GM10248 (cell line): Measurements from ENCODE around the gene SHMT1.
"Not testable (repeated sequence)": the region's sequence is repeated elsewhere in the genome, so short reads cannot be mapped to it uniquely, and the experiment has no call there.

Experiments used
- CTCF ChIA-PET: fragments of 300-600 bp; sonication (Branson Sonifier 250); formaldehyde crosslinking; extraction: SDS; loops from one replicate; lab custom pipeline; 2021; ENCODE audit warnings: antibody characterized with exemption; lab: Yijun Ruan, JAX
- POLR2A ChIA-PET: fragments of 350-650 bp; sonication (Branson Sonifier 250); formaldehyde crosslinking; extraction: SDS; loops from one replicate; lab custom pipeline; 2020; ENCODE audit warnings: antibody characterized with exemption; lab: Yijun Ruan, JAX
- DNase-seq: peaks from one replicate; pipeline ENCODE4 v3.0.0; 2012; ENCODE audit errors: extremely low spot score
- TF ChIP-seq, protein P1 (sequence below): IDR thresholded peaks from 2 replicates; pipeline ENCODE4 v1.5.1; 2012; ENCODE audit warnings: mild to moderate bottlenecking, low read depth; ENCODE audit errors: extremely low read depth, missing control alignments, control extremely low read depth

The SHMT1 gene

DNA sequence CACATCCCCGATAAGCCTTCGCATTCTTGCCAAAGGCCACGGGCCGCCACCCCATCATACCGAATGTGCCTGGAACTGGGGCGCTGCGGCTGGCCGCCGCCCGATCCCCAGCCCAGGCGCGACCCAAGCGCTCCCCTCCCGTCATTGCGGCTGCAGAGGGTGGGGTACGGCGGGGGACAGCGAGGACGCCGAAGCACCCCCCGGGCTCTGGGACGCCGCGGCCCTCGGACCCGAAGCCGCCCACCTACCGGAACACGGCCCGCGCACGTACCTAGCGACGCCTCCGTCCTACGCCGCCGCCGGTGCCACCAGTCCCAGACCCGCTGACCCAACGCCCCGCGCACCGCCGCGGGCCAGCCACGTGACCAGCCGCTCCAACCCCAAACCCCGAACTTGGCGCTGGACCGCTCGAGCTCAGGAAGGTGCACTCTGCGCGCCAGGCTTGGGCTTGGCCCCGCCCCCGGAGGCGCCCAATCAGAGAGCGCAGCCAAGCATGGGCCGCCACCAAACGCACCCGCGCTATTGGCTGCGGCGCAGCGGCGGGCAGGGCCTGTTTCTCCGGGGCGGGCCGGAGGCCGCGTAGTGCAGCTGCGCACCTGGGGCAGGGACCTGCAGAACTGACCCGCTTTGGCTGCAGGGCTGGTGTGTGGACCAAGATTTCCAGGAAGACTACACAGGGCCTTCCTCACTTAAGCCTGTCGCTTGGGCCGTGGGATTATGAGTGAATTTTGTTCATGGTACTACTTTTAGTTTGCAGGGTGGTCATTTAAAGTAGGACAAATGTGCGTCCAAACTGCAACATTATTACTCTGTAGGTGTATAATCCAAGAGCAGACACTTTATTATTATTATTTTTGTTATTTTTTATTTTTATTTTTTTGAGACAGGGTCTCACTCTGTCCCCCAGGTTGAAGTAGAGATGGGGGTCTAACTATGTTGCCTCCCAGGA, at the start of gene SHMT1:
TSS of gene SHMT1 (minus strand) at position 450 of the 949 bp plus-strand sequence. CDS start 7,569 bp downstream, outside the sequence.
- peak; percentile 98 for DNase-seq
- POLR2A ChIA-PET, result no interaction called here
- TF ChIP-seq, protein P1, sequence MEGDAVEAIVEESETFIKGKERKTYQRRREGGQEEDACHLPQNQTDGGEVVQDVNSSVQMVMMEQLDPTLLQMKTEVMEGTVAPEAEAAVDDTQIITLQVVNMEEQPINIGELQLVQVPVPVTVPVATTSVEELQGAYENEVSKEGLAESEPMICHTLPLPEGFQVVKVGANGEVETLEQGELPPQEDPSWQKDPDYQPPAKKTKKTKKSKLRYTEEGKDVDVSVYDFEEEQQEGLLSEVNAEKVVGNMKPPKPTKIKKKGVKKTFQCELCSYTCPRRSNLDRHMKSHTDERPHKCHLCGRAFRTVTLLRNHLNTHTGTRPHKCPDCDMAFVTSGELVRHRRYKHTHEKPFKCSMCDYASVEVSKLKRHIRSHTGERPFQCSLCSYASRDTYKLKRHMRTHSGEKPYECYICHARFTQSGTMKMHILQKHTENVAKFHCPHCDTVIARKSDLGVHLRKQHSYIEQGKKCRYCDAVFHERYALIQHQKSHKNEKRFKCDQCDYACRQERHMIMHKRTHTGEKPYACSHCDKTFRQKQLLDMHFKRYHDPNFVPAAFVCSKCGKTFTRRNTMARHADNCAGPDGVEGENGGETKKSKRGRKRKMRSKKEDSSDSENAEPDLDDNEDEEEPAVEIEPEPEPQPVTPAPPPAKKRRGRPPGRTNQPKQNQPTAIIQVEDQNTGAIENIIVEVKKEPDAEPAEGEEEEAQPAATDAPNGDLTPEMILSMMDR, result no peak
- CTCF ChIA-PET, result interaction anchor here (1.1 to 2.6 kb wide), 2 partner anchors 15 to 43 kb away, joined by 3 to 7 read pairs; no protein-coding TSS in a partner anchor

- CTCF ChIA-PET, POLR2A ChIA-PET, DNase-seq: not testable (repeated sequence)
Measured at GRCh38 chr17:18412001-18412538, 48.7 kb upstream of the SHMT1 start.

GRCh38 chr17:18411377-18411864, 48.1 kb upstream of the SHMT1 start:
- CTCF ChIA-PET, POLR2A ChIA-PET, DNase-seq: not testable (repeated sequence)

DNA sequence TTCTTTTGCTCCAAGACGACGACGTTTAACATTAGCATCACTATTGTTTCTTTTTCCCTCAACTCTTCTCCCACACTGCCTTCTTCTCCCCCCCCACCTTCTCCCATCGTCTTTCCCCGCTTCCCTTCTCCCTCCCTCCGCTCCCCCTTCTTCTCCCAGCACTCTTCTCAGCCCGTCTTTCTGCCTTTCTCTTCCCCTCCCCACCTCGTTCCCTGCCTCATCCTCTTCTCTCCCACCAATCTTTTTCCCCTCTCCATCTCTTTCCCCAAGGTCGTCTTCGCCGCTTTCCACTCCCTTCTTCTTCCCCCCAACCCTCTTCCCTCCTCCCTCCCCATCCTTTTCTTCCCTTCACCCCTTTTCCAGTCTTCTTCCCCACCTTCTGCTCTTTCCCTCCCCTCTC, 47.4 kb upstream of the SHMT1 start:
- POLR2A ChIA-PET, CTCF ChIA-PET, DNase-seq: not testable (repeated sequence)

- POLR2A ChIA-PET, CTCF ChIA-PET, DNase-seq: not testable (repeated sequence)
Measured at GRCh38 chr17:18409321-18409720, 46.0 kb upstream of the SHMT1 start.

- POLR2A ChIA-PET, DNase-seq, CTCF ChIA-PET: not testable (repeated sequence)
Measured at GRCh38 chr17:18408906-18409305, 45.6 kb upstream of the SHMT1 start.

- POLR2A ChIA-PET, CTCF ChIA-PET, DNase-seq: not testable (repeated sequence)
Measured at GRCh38 chr17:18403604-18404003, 40.3 kb upstream of the SHMT1 start.

DNA sequence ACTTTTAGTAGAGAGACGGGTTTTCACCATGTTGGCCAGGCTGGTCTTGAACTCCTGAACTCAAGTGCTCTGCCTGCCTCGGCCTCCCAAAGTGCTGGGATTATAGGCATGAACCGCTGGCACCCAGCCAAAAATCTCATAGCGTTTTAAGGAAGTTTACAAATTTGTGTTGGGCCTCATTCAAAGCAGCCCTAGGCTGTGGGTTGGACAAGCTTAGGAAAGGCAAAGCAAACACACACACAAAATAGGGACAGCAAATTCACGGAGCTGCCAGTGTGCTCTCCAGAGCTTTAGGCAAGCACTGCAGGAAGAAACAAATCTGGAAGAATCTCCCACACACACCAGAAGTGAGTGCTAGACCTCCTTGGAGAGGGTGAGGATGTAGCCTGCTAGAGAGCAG, 39.8 kb upstream of the SHMT1 start:
- DNase-seq, CTCF ChIA-PET: not testable (repeated sequence)

GRCh38 chr17:18401872-18402590, 38.7 kb upstream of the SHMT1 start:
- CTCF ChIA-PET, result not testable (repeated sequence)

More for the DNA sequence above, 39.8 kb upstream of the SHMT1 start:
- POLR2A ChIA-PET, result not testable (repeated sequence)

GRCh38 chr17:18388728-18389127, 25.4 kb upstream of the SHMT1 start:
- CTCF ChIA-PET, DNase-seq, POLR2A ChIA-PET: not testable (repeated sequence)

More at GRCh38 chr17:18401872-18402590, 38.7 kb upstream of the SHMT1 start:
- DNase-seq, POLR2A ChIA-PET: not testable (repeated sequence)

GRCh38 chr17:18388266-18388665, 24.9 kb upstream of the SHMT1 start:
- POLR2A ChIA-PET, CTCF ChIA-PET, DNase-seq: not testable (repeated sequence)

- POLR2A ChIA-PET, DNase-seq, CTCF ChIA-PET: not testable (repeated sequence)
Measured at GRCh38 chr17:18387583-18387982, 24.2 kb upstream of the SHMT1 start.

DNA sequence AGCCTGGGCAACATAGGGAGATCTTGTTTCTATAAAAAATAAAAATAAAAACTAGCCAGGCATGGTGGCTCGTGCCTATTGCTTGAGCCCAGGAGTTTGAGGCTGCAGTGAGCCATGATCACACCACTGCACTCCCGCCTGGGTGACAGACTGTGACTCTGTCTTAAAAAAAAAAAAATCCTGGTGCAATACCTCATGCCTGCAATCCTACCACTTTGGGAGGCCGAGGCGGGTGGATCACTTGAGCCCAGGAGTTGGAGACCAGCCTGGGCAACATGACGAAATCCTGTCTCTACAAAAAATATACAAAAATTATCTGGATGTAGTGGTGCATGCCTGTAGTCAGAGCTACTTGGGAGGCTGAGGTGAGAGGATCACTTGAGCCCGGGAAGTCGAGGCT, 20.9 kb upstream of the SHMT1 start:
- DNase-seq, POLR2A ChIA-PET, CTCF ChIA-PET: not testable (repeated sequence)

GRCh38 chr17:18383079-18383481, 19.7 kb upstream of the SHMT1 start:
- POLR2A ChIA-PET, CTCF ChIA-PET, DNase-seq: not testable (repeated sequence)
